Measurements from ENCODE around the gene NKAP. TPM values are rescaled to one million over a fixed set of nuclear protein-coding genes. Genes with fewer than 3 reads are reported as not detected.

The NKAP gene
- polyA plus RNA-seq, 1 donor from 2014 or later = 6.3 TPM

GRCh38 chrX:119984652-119985051 lies 41.1 kb upstream of the NKAP start:
- no peaks in the 10 kb centered on the region for H3K79me2 ChIP-seq (replicated peaks; ENCODE audit: insufficient read depth, low read length)
- no peak overlapping the region for H3K27ac ChIP-seq (ENCODE audit: low read length)
- no peak overlapping the region for H3K4me3 ChIP-seq (ENCODE audit: low read length)
- H3K27me3 ChIP-seq (ENCODE audit: insufficient read depth, low read depth, low read length) = peaks cover 24% of the 10 kb centered on the region
- no peaks in the 10 kb centered on the region for H3K36me3 ChIP-seq (ENCODE audit: insufficient read depth, low read length)
- no peaks in the 10 kb centered on the region for H4K20me1 ChIP-seq (ENCODE audit: insufficient read depth)
- no peak overlapping the region for H3K9ac ChIP-seq (ENCODE audit: low read length)
- TF ChIP-seq, protein P1, sequence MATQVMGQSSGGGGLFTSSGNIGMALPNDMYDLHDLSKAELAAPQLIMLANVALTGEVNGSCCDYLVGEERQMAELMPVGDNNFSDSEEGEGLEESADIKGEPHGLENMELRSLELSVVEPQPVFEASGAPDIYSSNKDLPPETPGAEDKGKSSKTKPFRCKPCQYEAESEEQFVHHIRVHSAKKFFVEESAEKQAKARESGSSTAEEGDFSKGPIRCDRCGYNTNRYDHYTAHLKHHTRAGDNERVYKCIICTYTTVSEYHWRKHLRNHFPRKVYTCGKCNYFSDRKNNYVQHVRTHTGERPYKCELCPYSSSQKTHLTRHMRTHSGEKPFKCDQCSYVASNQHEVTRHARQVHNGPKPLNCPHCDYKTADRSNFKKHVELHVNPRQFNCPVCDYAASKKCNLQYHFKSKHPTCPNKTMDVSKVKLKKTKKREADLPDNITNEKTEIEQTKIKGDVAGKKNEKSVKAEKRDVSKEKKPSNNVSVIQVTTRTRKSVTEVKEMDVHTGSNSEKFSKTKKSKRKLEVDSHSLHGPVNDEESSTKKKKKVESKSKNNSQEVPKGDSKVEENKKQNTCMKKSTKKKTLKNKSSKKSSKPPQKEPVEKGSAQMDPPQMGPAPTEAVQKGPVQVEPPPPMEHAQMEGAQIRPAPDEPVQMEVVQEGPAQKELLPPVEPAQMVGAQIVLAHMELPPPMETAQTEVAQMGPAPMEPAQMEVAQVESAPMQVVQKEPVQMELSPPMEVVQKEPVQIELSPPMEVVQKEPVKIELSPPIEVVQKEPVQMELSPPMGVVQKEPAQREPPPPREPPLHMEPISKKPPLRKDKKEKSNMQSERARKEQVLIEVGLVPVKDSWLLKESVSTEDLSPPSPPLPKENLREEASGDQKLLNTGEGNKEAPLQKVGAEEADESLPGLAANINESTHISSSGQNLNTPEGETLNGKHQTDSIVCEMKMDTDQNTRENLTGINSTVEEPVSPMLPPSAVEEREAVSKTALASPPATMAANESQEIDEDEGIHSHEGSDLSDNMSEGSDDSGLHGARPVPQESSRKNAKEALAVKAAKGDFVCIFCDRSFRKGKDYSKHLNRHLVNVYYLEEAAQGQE (IDR thresholded peaks at IDR 0.05; ENCODE audit: borderline replicate concordance) = no peak
- TF ChIP-seq POLR2AphosphoS5 (IDR thresholded peaks at IDR 0.05) (no peak), CTCF (IDR thresholded peaks at IDR 0.05; ENCODE audit: poor library complexity, severe bottlenecking) (no peak), RAD21 (conservative IDR thresholded peaks at IDR 0.05) (no peak)
- H2AFZ ChIP-seq (ENCODE audit: low read depth, low read length) = no peak overlapping the region
- no peaks in the 10 kb centered on the region for H3F3A ChIP-seq (ENCODE audit: insufficient read depth, low read length, poor library complexity, severe bottlenecking)
- H3K9me2 ChIP-seq (ENCODE audit: insufficient read depth, low read length) = no peaks in the 10 kb centered on the region
- H3K9me3 ChIP-seq (ENCODE audit: low read length) = no peaks in the 10 kb centered on the region
- H3K4me2 ChIP-seq (ENCODE audit: low read length) = no peak overlapping the region

- H3K9me3 ChIP-seq (ENCODE audit: low read length) = no peaks in the 10 kb centered on the region
- H3K27me3 ChIP-seq (ENCODE audit: insufficient read depth, low read depth, low read length) = peaks cover 12% of the 10 kb centered on the region
- H3K36me3 ChIP-seq (ENCODE audit: insufficient read depth, low read length) = no peaks in the 10 kb centered on the region
These were observed 39.9 kb upstream of the NKAP start for GRCh38 chrX:119983494-119983893.

More at GRCh38 chrX:119983494-119983893, 39.9 kb upstream of the NKAP start:
- Histone ChIP-seq H3F3A (ENCODE audit: insufficient read depth, low read length, poor library complexity, severe bottlenecking) (no peaks in the 10 kb centered on the region), H2AFZ (ENCODE audit: low read depth, low read length) (no peak overlapping the region), H3K9ac (ENCODE audit: low read length) (no peak overlapping the region), H4K20me1 (ENCODE audit: insufficient read depth) (no peaks in the 10 kb centered on the region), H3K4me3 (ENCODE audit: low read length) (no peak overlapping the region), H3K4me2 (ENCODE audit: low read length) (no peak overlapping the region), H3K9me2 (ENCODE audit: insufficient read depth, low read length) (no peaks in the 10 kb centered on the region), H3K79me2 (replicated peaks; ENCODE audit: insufficient read depth, low read length) (no peaks in the 10 kb centered on the region), H3K27ac (ENCODE audit: low read length) (no peak overlapping the region)
- TF ChIP-seq TAF1 (IDR thresholded peaks at IDR 0.05; ENCODE audit: low read depth) (no peak), RAD21 (conservative IDR thresholded peaks at IDR 0.05) (no peak), EP300 (conservative IDR thresholded peaks at IDR 0.05; ENCODE audit: poor library complexity, severe bottlenecking) (no peak), CTCF (IDR thresholded peaks at IDR 0.05; ENCODE audit: poor library complexity, severe bottlenecking) (no peak), SMC3 (conservative IDR thresholded peaks at IDR 0.05; ENCODE audit: poor library complexity) (no peak), POLR2AphosphoS5 (IDR thresholded peaks at IDR 0.05) (no peak), EZH2 (IDR thresholded peaks at IDR 0.05; ENCODE audit: borderline replicate concordance, insufficient read depth, low read length, poor library complexity, severe bottlenecking) (no peak), MXI1 (conservative IDR thresholded peaks at IDR 0.05; ENCODE audit: poor library complexity, severe bottlenecking) (no peak)
- TF ChIP-seq, protein P1 (IDR thresholded peaks at IDR 0.05; ENCODE audit: borderline replicate concordance) = no peak
